Epithelial cell of proximal tubule (primary cell): ENCODE results near the gene GRK4. TPM values are rescaled to one million over a fixed set of nuclear protein-coding genes. Genes with fewer than 3 reads are reported as not detected.

ENCODE experiments used
- DNase-seq: peaks from one replicate; pipeline ENCODE4 v3.0.0-alpha.2; 2011; ENCODE audit warnings: low read depth
- H3K4me3 ChIP-seq: 2 replicates; pipeline ENCODE4 v1.5.1; 2011; ENCODE audit warnings: low read depth, mild to moderate bottlenecking, low read length
- CTCF ChIP-seq: conservative IDR thresholded peaks from 2 replicates; pipeline ENCODE4 v1.5.1; 2012; ENCODE audit warnings: low read depth, mild to moderate bottlenecking, low read length
- total RNA-seq: library from RNA; depleted of rRNA; stranded (reverse); fragments of >200 nt; gene quantifications from 2 replicates; pipeline ENCODE4 v1.2.3, GENCODE V29; 2015

GRK4 gene
- total RNA-seq, 1 donor from 2014 or later: 1.3 TPM

- no peak for TF ChIP-seq CTCF
- DNase-seq: no peak
These were observed 22.0 kb upstream of the GRK4 start for GRCh38 chr4:2941138-2942036.

GRCh38 chr4:2942037-2942531, 21.3 kb upstream of the GRK4 start:
- TF ChIP-seq CTCF: no peak
- no peak for DNase-seq
- no peak overlapping the region for H3K4me3 ChIP-seq

More at GRCh38 chr4:2941138-2942036, 22.0 kb upstream of the GRK4 start:
- H3K4me3 ChIP-seq: no peak overlapping the region

GRCh38 chr4:2942532-2943363, 20.6 kb upstream of the GRK4 start:
- H3K4me3 ChIP-seq: no peak overlapping the region
- no peak for TF ChIP-seq CTCF
- DNase-seq: no peak

GRCh38 chr4:2943364-2944090, 19.8 kb upstream of the GRK4 start:
- no peak for TF ChIP-seq CTCF
- H3K4me3 ChIP-seq: no peak overlapping the region
- no peak for DNase-seq

GRCh38 chr4:2944091-2944482, 19.3 kb upstream of the GRK4 start:
- no peak overlapping the region for H3K4me3 ChIP-seq
- no peak for DNase-seq
- TF ChIP-seq CTCF: no peak
